ENCODE data around the gene CDH11.

The CDH11 gene

DNA sequence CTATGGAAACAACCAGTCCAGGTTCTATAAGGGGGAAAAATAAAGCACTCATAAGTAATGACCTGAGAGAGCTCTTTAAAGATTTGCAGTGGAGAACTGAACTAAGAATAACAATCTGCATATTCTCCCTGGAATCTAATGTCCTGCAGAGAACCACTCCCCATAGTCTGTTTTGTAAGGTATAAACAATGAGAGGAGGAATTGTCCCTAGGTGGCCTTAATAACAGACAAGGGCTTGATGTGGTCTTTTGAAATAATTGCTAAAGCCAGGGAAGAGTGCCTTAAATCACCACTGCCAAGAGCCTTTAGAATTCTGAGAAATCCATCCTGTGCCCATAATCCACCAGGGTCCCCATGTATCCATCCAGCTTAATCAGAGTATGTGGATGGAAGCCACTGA lies 106.3 kb downstream of the CDH11 start:
- TF ChIP-seq Cebpa-rat (IDR thresholded peaks at IDR 0.05): no peak
- H3K36me3 ChIP-seq: no peaks in the 10 kb centered on the region

DNA sequence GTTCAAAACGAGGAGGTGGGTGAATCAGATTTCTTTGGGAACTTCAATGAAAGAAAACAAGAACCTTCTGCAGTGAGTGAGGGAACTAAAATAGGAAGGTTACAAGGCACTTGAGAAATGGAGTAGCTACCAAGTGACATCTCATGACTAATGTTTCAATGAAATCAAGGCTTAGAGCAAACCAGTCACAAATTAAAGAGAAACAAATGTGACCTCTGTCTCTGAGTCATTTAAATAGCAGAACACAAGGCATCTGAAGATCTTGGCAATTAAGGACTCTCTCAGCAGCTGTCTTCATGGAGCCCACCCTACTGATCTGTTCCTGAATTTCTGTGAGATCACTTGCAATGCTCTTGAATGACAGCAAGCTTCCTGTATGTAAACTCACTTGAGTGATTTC lies 109.5 kb downstream of the CDH11 start:
- no peak for TF ChIP-seq Cebpa-rat (IDR thresholded peaks at IDR 0.05)
- no peaks in the 10 kb centered on the region for H4K20me1 ChIP-seq
- no peaks in the 10 kb centered on the region for H3K27me3 ChIP-seq
- no peaks in the 10 kb centered on the region for H3K4me1 ChIP-seq
- no peak overlapping the region for H3K4me3 ChIP-seq
- H3K27ac ChIP-seq: no peak overlapping the region
- H3K9me3 ChIP-seq: no peaks in the 10 kb centered on the region
- no peak overlapping the region for H3K9ac ChIP-seq
- no peaks in the 10 kb centered on the region for H3K36me3 ChIP-seq
- H3K4me2 ChIP-seq: no peak overlapping the region

More for the DNA sequence above, 106.3 kb downstream of the CDH11 start:
- no peak overlapping the region for H3K9ac ChIP-seq
- H3K4me1 ChIP-seq: no peaks in the 10 kb centered on the region
- no peaks in the 10 kb centered on the region for H3K27me3 ChIP-seq
- no peak overlapping the region for H3K27ac ChIP-seq
- H3K4me3 ChIP-seq: no peak overlapping the region
- no peaks in the 10 kb centered on the region for H4K20me1 ChIP-seq
- H3K9me3 ChIP-seq: peaks cover 14% of the 10 kb centered on the region
- no peak overlapping the region for H3K4me2 ChIP-seq

DNA sequence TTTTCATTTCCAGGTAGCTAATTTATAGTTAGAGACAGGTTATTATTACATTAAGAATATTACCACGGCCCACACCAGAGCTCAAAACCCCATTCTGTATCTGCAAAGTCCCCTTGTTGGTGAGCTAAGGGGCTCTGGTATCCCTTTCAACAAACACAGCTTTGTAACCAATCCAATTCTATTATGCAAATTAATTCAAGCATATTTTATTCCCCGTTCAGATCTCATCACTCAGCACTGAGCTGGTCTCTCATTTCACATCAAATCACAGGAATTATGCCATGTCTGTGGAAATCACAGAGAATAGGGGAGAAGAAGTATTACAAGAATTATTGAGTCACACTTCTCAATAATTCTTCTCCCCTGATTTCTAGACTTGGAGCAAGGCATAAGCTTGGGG lies 111.7 kb downstream of the CDH11 start:
- TF ChIP-seq Cebpa-rat (IDR thresholded peaks at IDR 0.05): no peak
- no peaks in the 10 kb centered on the region for H3K4me1 ChIP-seq
- no peaks in the 10 kb centered on the region for H3K27me3 ChIP-seq
- H4K20me1 ChIP-seq: no peaks in the 10 kb centered on the region
- no peak overlapping the region for H3K4me2 ChIP-seq
- H3K36me3 ChIP-seq: no peaks in the 10 kb centered on the region
- H3K9me3 ChIP-seq: no peaks in the 10 kb centered on the region
- no peak overlapping the region for H3K27ac ChIP-seq
- H3K9ac ChIP-seq: no peak overlapping the region
- no peak overlapping the region for H3K4me3 ChIP-seq

DNA sequence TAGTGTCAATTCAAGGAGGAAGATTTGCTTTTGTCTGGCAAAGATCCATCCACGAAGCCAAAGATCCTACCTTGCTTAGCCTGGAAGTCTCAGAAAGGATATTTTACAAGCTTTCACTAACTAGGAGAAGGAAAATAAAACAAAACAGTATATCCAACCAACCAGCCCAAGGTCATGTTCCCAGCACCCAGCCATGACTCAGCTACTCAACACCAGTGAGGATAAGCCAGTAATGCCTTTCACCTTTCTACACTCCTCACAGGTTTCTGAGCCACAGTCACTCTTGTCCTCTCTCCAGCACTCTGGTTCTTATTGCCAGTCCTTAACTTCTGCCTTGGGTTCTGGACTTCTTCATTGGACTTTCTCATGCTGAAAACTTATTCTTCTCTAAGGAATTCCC lies 116.2 kb downstream of the CDH11 start:
- Histone ChIP-seq H3K36me3 (no peaks in the 10 kb centered on the region), H3K9me3 (no peaks in the 10 kb centered on the region), H4K20me1 (no peaks in the 10 kb centered on the region), H3K4me3 (no peak overlapping the region), H3K9ac (no peak overlapping the region), H3K4me1 (no peaks in the 10 kb centered on the region), H3K27me3 (no peaks in the 10 kb centered on the region), H3K27ac (no peak overlapping the region), H3K4me2 (no peak overlapping the region)
- TF ChIP-seq Cebpa-rat (IDR thresholded peaks at IDR 0.05): no peak

DNA sequence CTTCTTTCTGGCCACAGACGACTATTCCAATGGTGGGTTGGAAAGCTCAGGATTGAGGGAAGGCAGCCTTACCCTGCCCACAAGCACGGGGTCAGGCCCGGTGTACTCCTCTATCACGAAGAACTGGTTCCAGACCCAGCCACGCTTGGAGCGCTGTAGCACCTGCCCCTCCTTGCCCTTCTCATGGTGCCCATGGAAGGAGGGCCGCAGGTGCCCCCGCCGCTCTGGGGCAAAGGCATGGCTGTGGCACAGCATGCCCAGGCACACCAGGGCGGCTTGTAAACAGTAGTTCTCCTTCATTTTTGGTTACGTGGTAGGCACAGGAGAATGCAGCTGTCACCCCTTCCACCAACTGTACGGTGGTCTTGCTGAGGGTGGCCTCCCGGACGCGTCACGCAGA lies 117.3 kb downstream of the CDH11 start:
- Histone ChIP-seq H3K36me3 (no peaks in the 10 kb centered on the region), H3K4me2 (no peak overlapping the region), H3K9ac (no peak overlapping the region), H3K4me1 (no peaks in the 10 kb centered on the region), H3K9me3 (no peaks in the 10 kb centered on the region), H3K27me3 (no peaks in the 10 kb centered on the region), H3K27ac (no peak overlapping the region), H4K20me1 (no peaks in the 10 kb centered on the region), H3K4me3 (no peak overlapping the region)
- no peak for TF ChIP-seq Cebpa-rat (IDR thresholded peaks at IDR 0.05)

DNA sequence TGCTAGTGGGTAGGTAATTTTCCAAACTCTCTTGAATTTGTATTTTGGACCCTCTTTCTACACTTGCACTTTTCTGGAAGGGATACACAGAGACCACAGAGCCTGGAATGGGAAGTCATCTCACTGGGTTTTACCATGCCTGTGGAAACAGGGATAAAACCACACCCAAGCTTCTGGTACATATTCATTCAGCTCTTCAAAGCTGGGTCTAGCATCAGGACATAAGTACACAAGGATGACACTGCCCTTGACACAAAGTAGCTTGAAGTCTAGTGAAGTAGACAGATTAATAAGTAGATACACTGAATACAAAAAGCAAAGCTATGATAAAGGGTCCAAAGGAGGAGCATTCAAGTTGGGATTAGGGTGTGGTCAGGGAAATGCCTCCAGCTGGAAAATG lies 118.2 kb downstream of the CDH11 start:
- no peak overlapping the region for H3K27ac ChIP-seq
- H3K4me2 ChIP-seq: no peak overlapping the region
- H3K36me3 ChIP-seq: no peaks in the 10 kb centered on the region

DNA sequence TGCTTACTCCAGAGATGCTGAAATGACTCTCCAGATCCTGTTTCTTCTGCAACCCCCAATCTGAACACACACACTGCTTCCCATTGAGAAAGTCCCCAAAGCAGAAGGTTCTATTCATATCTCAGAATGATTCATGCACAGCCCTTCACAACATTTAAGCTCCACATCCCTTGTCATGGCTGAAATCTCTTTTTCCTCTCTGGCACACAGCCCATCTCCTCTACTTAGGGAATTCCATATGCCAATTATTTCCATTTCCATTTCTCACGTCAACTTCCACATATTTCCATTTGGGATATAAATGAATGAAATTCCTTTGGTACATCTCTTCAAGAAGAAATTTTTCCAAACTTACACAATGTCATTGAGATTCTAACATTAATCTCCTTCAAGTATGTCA lies 119.6 kb downstream of the CDH11 start:
- H3K4me3 ChIP-seq: no peak overlapping the region
- no peak overlapping the region for H3K27ac ChIP-seq
- H3K36me3 ChIP-seq: no peaks in the 10 kb centered on the region
- no peak overlapping the region for H3K4me2 ChIP-seq
- no peak overlapping the region for H3K9ac ChIP-seq
- H3K4me1 ChIP-seq: no peaks in the 10 kb centered on the region
- H4K20me1 ChIP-seq: no peaks in the 10 kb centered on the region
- no peak for TF ChIP-seq Cebpa-rat (IDR thresholded peaks at IDR 0.05)
- no peaks in the 10 kb centered on the region for H3K9me3 ChIP-seq
- H3K27me3 ChIP-seq: no peaks in the 10 kb centered on the region

More for the DNA sequence above, 118.2 kb downstream of the CDH11 start:
- no peaks in the 10 kb centered on the region for H4K20me1 ChIP-seq
- TF ChIP-seq Cebpa-rat (IDR thresholded peaks at IDR 0.05): no peak
- no peaks in the 10 kb centered on the region for H3K27me3 ChIP-seq
- H3K9ac ChIP-seq: no peak overlapping the region
- H3K4me1 ChIP-seq: no peaks in the 10 kb centered on the region
- H3K4me3 ChIP-seq: no peak overlapping the region
- H3K9me3 ChIP-seq: no peaks in the 10 kb centered on the region

DNA sequence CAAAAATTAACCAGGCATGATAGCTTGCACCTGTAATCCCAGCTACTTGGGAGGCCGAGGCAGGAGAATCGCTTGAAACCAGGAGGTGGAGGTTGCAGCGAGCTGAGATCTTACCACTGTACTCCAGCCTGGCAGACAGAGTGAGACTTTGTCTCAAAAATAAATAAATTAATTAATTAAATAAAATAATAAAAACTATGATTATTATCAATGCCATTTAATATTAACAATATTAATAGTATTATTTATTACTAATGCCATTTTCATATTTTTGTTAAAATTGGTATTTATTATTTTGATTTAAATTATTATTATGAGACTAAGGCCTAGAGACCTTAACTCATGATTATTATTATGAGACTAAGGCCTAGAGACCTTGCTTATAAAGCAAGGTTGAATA lies 121.2 kb downstream of the CDH11 start:
- H3K9ac ChIP-seq: no peak overlapping the region
- H4K20me1 ChIP-seq: no peaks in the 10 kb centered on the region
- no peaks in the 10 kb centered on the region for H3K4me1 ChIP-seq
- H3K36me3 ChIP-seq: no peaks in the 10 kb centered on the region
- no peak for TF ChIP-seq Cebpa-rat (IDR thresholded peaks at IDR 0.05)
- H3K27ac ChIP-seq: no peak overlapping the region
- H3K9me3 ChIP-seq: no peaks in the 10 kb centered on the region
- H3K27me3 ChIP-seq: no peaks in the 10 kb centered on the region
- H3K4me3 ChIP-seq: no peak overlapping the region
- no peak overlapping the region for H3K4me2 ChIP-seq

DNA sequence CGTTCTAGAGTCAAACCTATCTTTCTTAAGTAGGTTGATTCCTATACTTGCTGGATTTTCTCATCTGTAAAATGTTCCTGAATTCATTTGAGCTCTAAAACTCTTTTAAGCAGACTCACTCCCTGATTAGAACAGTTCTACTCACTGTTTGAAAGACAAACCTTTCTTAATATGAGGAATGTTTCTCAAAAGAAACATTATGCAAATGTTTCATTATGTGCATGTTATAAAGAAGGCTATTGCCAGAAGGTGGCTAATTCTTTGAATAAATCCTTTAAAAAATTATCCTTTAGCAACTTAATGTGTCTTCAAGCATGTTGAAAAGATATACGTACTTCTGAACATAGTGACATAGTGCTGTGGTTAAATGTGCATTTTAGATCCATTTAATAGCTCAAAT lies 124.1 kb downstream of the CDH11 start:
- Histone ChIP-seq H3K4me2 (no peak overlapping the region), H3K4me3 (no peak overlapping the region), H3K27me3 (no peaks in the 10 kb centered on the region), H3K27ac (no peak overlapping the region), H3K4me1 (peaks cover 10% of the 10 kb centered on the region), H3K9me3 (no peaks in the 10 kb centered on the region), H3K36me3 (no peaks in the 10 kb centered on the region), H3K9ac (no peak overlapping the region), H4K20me1 (no peaks in the 10 kb centered on the region)
- no peak for TF ChIP-seq Cebpa-rat (IDR thresholded peaks at IDR 0.05)

DNA sequence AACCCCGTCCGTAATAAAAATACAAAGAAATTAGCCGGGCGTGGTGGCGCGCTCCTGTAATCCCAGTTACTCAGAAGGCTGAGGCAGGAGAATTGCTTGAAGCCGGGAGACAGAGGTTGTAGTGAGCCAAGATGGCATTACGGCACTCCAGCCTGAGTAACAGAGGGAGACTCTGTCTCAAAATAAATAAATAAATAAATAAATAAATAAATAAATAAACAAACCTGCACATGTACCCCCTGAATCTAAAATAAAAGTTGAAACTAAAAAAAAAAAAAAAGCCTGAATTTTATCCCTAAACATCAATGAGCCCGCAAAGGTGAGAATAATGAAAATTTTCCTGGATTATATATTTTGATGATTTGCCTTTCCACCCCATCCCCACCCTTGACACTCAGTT lies 124.7 kb downstream of the CDH11 start:
- Histone ChIP-seq H4K20me1 (no peaks in the 10 kb centered on the region), H3K4me1 (peaks cover 12% of the 10 kb centered on the region), H3K36me3 (no peaks in the 10 kb centered on the region), H3K9ac (no peak overlapping the region), H3K9me3 (no peaks in the 10 kb centered on the region), H3K4me3 (no peak overlapping the region), H3K27me3 (no peaks in the 10 kb centered on the region), H3K4me2 (no peak overlapping the region), H3K27ac (no peak overlapping the region)
- no peak for TF ChIP-seq Cebpa-rat (IDR thresholded peaks at IDR 0.05)

DNA sequence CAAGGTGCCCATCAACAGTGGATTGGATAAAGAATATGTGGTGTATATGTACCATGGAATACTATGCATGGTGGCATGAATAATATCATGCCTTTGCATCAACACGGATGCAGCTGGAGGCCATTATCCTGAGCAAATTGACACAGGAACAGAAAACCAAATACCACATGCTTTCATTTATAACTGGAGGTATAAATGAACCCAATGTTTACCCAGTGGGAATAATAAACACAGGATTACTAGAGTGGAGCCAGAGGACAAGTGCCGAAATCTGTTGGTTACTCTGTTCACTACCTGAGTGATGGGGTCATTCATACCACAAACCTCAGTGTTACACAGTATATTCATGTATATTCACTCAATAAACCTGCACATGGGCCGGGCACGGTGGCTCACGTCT lies 125.2 kb downstream of the CDH11 start:
- H3K4me1 ChIP-seq: peaks cover 12% of the 10 kb centered on the region
- no peaks in the 10 kb centered on the region; the same call in 1 of the 2 replicates for H3K9me3 ChIP-seq
- no peak overlapping the region for H3K4me3 ChIP-seq
- no peaks in the 10 kb centered on the region for H4K20me1 ChIP-seq
- no peaks in the 10 kb centered on the region for H3K36me3 ChIP-seq
- H3K27ac ChIP-seq: no peak overlapping the region
- no peak for TF ChIP-seq Cebpa-rat (IDR thresholded peaks at IDR 0.05)
- H3K4me2 ChIP-seq: no peak overlapping the region
- H3K9ac ChIP-seq: no peak overlapping the region
- no peaks in the 10 kb centered on the region for H3K27me3 ChIP-seq
